Large intestine (tissue), 3 donors: ENCODE measurements around the gene ASB13. TPM values are rescaled to one million over a fixed set of nuclear protein-coding genes. Genes with fewer than 3 reads are reported as not detected.
A peak's percentile ranks its signal among the peaks of the same experiment; 100 is the strongest.

Experiments used
- DNase-seq, 2 donors: peaks; one replicate each; pipeline versions ENCODE4 v3.0.0 to v3.0.0-alpha.2; 2013
- H3K27ac ChIP-seq: one replicate; pipeline ENCODE4 v1.5.1; 2013; ENCODE audit warnings: low read length
- H3K27me3 ChIP-seq: 2 replicates; pipeline ENCODE4 v1.6.1; 2013; ENCODE audit warnings: low read length; ENCODE audit not compliant: control insufficient read depth, insufficient read depth
- H3K36me3 ChIP-seq: 2 replicates; pipeline ENCODE4 v1.6.1; 2013; ENCODE audit warnings: low read length; ENCODE audit not compliant: control insufficient read depth, insufficient read depth
- H3K4me1 ChIP-seq: one replicate; pipeline ENCODE4 v1.6.1; 2013; ENCODE audit warnings: low read length; ENCODE audit not compliant: control insufficient read depth, insufficient read depth
- H3K4me3 ChIP-seq: one replicate; pipeline ENCODE4 v1.5.1; 2013; ENCODE audit warnings: low read length
- H3K9me3 ChIP-seq: one replicate; pipeline ENCODE4 v1.6.1; 2013; ENCODE audit warnings: mild to moderate bottlenecking, low read depth, low read length, moderate library complexity; ENCODE audit not compliant: control insufficient read depth
- WGBS: methylation state at CpG from one replicate; pipeline ENCODE4 v1.1.5; 2013; ENCODE audit warnings: low lambda C conversion rate; ENCODE audit not compliant: insufficient coverage; 5-methylcytosine and 5-hydroxymethylcytosine counted together
- polyA plus RNA-seq: library from polyadenylated mRNA; unstranded; fragments of 120-200 nt; gene quantifications from one replicate; pipeline ENCODE4 v1.2.1, GENCODE V29; 2013

ASB13 gene
- polyA plus RNA-seq, 1 donor = 29.9 TPM

- peak; percentile 61 to 74 for DNase-seq
- Histone ChIP-seq H3K4me3 (no peak overlapping the region), H3K4me1 (peaks cover 40% of the 10 kb centered on the region), H3K27ac (peak overlapping the region; percentile 78), H3K27me3 (no peaks in the 10 kb centered on the region), H3K9me3 (no peaks in the 10 kb centered on the region), H3K36me3 (no peaks in the 10 kb centered on the region)
- WGBS = no CpG with 5 or more reads among the region's 20 CpGs
Observed at GRCh38 chr10:5658871-5659618, 7.3 kb downstream of the ASB13 start.

DNA sequence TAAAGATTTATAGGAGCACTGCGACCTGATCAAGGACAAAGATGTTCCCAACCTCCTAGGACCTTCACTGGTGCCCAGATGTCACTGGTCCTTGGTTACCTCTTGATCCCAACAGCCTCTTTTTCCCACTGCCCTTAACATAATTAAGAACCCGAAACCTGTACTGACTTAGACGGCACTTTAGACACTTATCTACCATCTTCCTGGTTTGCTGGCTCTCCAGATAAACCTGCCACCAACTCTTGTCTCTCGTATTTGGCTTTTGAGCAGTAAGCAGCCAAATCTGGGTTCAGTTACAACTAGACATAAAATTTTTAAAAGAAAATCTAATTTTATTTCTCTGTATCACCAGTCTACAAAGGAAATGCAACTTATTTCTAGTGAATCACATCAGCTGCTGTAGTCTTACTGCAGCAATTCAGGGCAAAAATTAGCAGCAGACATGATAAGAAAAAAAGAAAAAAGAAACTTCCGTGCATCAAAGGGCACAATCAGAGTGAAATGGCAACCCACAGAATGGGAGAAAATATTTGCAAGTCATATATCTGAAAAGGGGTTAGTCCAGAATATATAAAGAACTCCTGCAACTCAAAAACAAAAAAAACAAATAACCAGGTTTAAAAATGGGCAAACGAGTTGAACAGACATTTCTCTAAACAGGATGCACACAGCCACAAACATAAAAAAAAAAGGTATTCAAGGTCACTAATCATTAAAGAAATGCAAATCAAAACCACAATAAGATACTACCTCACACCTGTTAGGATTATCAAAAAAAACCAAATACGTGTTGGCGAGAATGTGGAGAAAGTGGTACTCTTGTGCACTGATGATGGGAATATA lies 9.4 kb downstream of the ASB13 start:
- no peak overlapping the region for H3K4me3 ChIP-seq
- 80% methylated on average over 3 of the region's 8 CpGs for WGBS
- no peak overlapping the region for H3K27ac ChIP-seq
- DNase-seq = no peak
- peaks cover 7% of the 10 kb centered on the region for H3K36me3 ChIP-seq
- H3K9me3 ChIP-seq = no peaks in the 10 kb centered on the region
- peaks cover 44% of the 10 kb centered on the region for H3K4me1 ChIP-seq
- H3K27me3 ChIP-seq = no peaks in the 10 kb centered on the region

DNA sequence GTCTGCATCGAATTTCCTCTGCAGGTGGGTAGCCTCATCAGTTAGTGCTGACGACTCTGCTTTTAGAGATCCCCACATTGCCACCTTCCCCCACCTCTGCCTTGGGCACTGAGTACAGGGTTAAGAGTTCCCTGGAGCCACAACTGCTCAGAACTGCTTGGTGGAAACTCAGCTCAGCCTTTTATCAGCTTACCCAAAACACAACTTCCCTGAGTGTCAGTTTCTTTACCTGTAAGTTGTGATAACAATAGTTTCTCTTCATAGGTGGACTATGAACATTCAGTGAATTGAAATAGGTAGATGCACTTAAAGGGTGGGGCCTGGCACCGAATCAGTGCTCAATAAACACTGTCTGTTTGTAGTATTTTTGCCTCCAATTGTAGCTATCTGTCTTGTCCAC lies 11.3 kb downstream of the ASB13 start:
- H3K36me3 ChIP-seq = peaks cover 21% of the 10 kb centered on the region
- WGBS = no CpG with 5 or more reads among the region's 3 CpGs
- DNase-seq = peak; percentile 49 to 76
- no peaks in the 10 kb centered on the region for H3K9me3 ChIP-seq
- peaks cover 31% of the 10 kb centered on the region for H3K4me1 ChIP-seq
- H3K27ac ChIP-seq = peak overlapping the region; percentile 67
- H3K4me3 ChIP-seq = no peak overlapping the region
- H3K27me3 ChIP-seq = no peaks in the 10 kb centered on the region

DNA sequence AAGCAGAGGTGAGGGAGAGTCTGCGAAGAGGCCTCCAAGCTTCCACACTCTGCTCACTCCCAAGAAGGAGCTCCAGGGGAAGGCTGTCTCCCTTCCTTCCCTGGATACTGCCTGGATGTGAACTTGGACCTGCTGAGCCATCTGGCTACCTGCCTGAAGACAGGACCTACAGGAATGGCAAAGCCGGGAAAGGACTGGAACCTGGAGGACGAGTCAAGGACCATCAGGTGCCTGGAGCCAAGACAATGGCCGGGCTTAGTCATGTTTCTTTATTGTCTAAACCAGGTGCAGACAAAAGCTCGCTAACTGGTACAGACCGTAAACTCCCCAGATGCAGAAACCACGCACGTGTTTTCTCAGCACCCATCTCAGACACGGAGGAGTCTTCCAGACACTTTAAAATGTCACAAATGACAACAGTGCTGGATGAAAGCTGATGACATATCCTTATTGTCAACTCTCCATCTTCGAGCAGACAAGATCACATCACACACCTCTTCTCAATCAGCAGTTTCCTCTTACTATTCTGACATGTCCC lies 12.1 kb downstream of the ASB13 start:
- Histone ChIP-seq H3K27me3 (no peaks in the 10 kb centered on the region), H3K36me3 (peaks cover 28% of the 10 kb centered on the region), H3K4me3 (no peak overlapping the region), H3K4me1 (peaks cover 23% of the 10 kb centered on the region), H3K9me3 (no peaks in the 10 kb centered on the region), H3K27ac (peak overlapping the region; percentile 67)
- DNase-seq = peak in 1 of 2 donors; percentile 32
- WGBS = 87% methylated on average over 3 of the region's 10 CpGs

- no peak for DNase-seq
- H3K4me3 ChIP-seq = no peak overlapping the region
- no peaks in the 10 kb centered on the region for H3K27me3 ChIP-seq
- H3K27ac ChIP-seq = no peak overlapping the region
- no CpG with 5 or more reads among the region's 14 CpGs for WGBS
- no peaks in the 10 kb centered on the region for H3K9me3 ChIP-seq
- peaks cover 16% of the 10 kb centered on the region for H3K4me1 ChIP-seq
- H3K36me3 ChIP-seq = peaks cover 39% of the 10 kb centered on the region
Observed at GRCh38 chr10:5652746-5653145, 13.6 kb downstream of the ASB13 start.

- Histone ChIP-seq H3K4me1 (peaks cover 17% of the 10 kb centered on the region), H3K27ac (no peak overlapping the region), H3K36me3 (peaks cover 42% of the 10 kb centered on the region), H3K9me3 (no peaks in the 10 kb centered on the region), H3K27me3 (no peaks in the 10 kb centered on the region), H3K4me3 (no peak overlapping the region)
- no CpG with 5 or more reads among the region's 11 CpGs for WGBS
- no peak for DNase-seq
Observed at GRCh38 chr10:5651388-5651764, 15.0 kb downstream of the ASB13 start.

DNA sequence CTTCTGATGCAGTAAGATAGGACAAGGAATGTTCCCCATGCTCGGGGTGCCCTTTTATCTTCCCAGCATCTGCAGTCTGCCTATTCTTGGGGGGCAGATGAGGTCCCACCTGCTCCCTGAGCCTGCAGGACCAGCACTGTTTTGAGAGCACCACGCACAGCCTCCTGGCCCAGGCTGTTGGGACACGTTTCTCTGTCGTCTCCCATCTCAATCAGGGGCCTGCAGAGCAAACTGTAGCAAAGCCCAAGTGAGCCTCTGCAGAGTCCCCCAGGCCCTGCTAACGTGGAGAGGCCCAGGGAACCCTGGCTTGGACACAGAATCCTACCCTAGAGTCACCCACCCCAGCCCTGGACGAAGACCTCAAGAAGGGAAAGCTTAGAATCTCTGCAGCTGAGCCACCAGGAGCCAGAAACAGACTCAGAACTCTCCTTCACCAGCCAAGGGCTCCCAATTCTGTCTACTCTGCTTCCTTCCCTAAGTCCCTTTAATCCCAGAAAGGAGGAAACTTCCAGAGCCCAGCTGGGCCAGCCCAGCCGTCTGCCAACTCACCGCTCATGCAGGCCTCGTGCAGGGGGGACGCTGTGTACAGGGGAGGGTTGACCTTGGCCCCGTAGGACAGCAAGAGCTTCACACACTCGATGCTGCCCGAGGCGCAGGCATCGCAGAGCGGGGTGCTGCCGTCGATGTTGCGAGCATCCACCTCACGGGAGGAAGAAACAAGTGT lies 15.6 kb downstream of the ASB13 start:
- Histone ChIP-seq H3K4me3 (no peak overlapping the region), H3K27ac (no peak overlapping the region), H3K27me3 (no peaks in the 10 kb centered on the region), H3K36me3 (peaks cover 48% of the 10 kb centered on the region), H3K9me3 (no peaks in the 10 kb centered on the region), H3K4me1 (peaks cover 23% of the 10 kb centered on the region)
- no peak for DNase-seq
- WGBS = 87% methylated on average over 3 of the region's 20 CpGs

- H3K27ac ChIP-seq = no peak overlapping the region
- no peak overlapping the region for H3K4me3 ChIP-seq
- DNase-seq = no peak
- peaks cover 28% of the 10 kb centered on the region for H3K4me1 ChIP-seq
- H3K9me3 ChIP-seq = no peaks in the 10 kb centered on the region
- H3K36me3 ChIP-seq = peaks cover 48% of the 10 kb centered on the region
- WGBS = no CpG with 5 or more reads among the region's 11 CpGs
- H3K27me3 ChIP-seq = no peaks in the 10 kb centered on the region
Observed at GRCh38 chr10:5649746-5650145, 16.6 kb downstream of the ASB13 start.

DNA sequence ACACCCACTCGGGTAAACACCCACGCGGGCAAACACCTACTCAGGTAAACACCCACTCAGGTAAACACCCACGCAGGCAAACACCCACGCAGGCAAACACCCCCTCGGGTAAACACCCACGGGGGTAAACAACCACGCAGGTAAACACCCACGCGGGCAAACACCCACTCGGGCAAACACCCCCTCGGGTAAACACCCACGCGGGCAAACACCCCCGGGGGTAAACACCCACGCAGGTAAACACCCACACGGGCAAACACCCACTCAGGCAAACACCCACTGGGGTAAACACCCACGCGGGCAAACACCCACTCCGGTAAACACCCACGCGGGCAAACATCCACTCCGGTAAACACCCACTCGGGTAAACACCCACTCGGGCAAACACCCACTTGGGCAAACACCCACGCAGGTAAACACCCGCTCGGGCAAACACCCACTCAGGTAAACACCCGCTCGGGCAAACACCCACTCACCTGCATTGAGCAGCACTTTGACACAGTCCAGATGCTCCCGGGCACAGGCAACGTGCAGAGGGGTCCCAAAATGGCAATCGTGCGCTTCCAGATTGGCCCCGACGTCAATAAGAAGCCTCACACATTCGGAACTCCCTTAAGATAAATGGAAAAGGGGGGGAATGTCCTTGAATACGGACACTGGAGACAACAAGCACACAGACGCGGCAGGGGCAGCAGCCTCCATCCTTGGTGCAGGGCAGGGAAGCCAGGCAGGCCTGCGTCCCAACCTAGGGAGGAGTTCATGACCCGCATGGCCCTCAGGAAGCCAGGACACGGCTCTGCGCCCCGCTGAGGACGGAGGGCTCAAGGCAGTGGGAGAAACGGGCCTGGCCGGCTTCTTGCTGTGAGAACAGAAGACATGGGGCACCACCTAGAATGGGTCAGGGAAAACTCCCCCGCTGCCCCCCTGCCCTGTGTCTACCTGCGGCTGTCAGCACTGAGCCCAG lies 17.6 kb downstream of the ASB13 start:
- Histone ChIP-seq H3K36me3 (peaks cover 55% of the 10 kb centered on the region), H3K4me3 (no peak overlapping the region), H3K4me1 (peaks cover 21% of the 10 kb centered on the region), H3K27me3 (no peaks in the 10 kb centered on the region), H3K27ac (no peak overlapping the region), H3K9me3 (no peaks in the 10 kb centered on the region)
- no peak for DNase-seq
- WGBS = no CpG with 5 or more reads among the region's 50 CpGs
